Iris pigment epithelial cell (primary cell): ENCODE measurements around the gene TEPSIN.

Experiments
- DNase-seq: peaks from one replicate; pipeline ENCODE4 v3.0.0-alpha.2; 2011; ENCODE audit warnings: low read depth

Gene TEPSIN

GRCh38 chr17:81183807-81184206, 55.0 kb downstream of the TEPSIN start:
- DNase-seq = no peak

GRCh38 chr17:81183316-81183715, 55.5 kb downstream of the TEPSIN start:
- no peak for DNase-seq

- no peak for DNase-seq
These were observed 56.3 kb downstream of the TEPSIN start for GRCh38 chr17:81182596-81182995.

GRCh38 chr17:81181811-81182185, 57.1 kb downstream of the TEPSIN start:
- DNase-seq = no peak

- no peak for DNase-seq
These were observed 57.7 kb downstream of the TEPSIN start for GRCh38 chr17:81180836-81181810.

GRCh38 chr17:81179861-81180260, 59.0 kb downstream of the TEPSIN start:
- no peak for DNase-seq

GRCh38 chr17:81179220-81179619, 59.6 kb downstream of the TEPSIN start:
- no peak for DNase-seq
